Activated T-cell treated with anti-CD3 and anti-CD28 coated beads, Interleukin-2, amount 50 U/mL, for 48 hours (primary cell): ENCODE data around the gene GNB1L.
"Not testable (repeated sequence)": the region's sequence is repeated elsewhere in the genome, so short reads cannot be mapped to it uniquely, and the experiment has no call there.

Experiments used
- DNase-seq, 2 experiments: peaks; one replicate each; pipeline ENCODE4 v3.0.0-alpha.2; 2020

Gene GNB1L

GRCh38 chr22:19888131-19888746 is 33.6 kb upstream of the GNB1L start:
- no peak for DNase-seq

- DNase-seq: no peak
Measured at GRCh38 chr22:19887256-19887985, 32.7 kb upstream of the GNB1L start.

GRCh38 chr22:19886605-19887255 is 32.1 kb upstream of the GNB1L start:
- DNase-seq: no peak

GRCh38 chr22:19885841-19886592 is 31.3 kb upstream of the GNB1L start:
- DNase-seq: no peak

- DNase-seq: no peak
Measured at GRCh38 chr22:19884954-19885751, 30.5 kb upstream of the GNB1L start.

- DNase-seq: no peak
Measured at GRCh38 chr22:19884161-19884953, 29.7 kb upstream of the GNB1L start.

GRCh38 chr22:19883446-19883845 is 28.8 kb upstream of the GNB1L start:
- not testable (repeated sequence) for DNase-seq

- DNase-seq: no peak
Measured at GRCh38 chr22:19882446-19883381, 28.0 kb upstream of the GNB1L start.

- DNase-seq: no peak
Measured at GRCh38 chr22:19880786-19881569, 26.3 kb upstream of the GNB1L start.

- DNase-seq: peak in 1 of 2 experiments; percentile 11
Measured at GRCh38 chr22:19879992-19880785, 25.5 kb upstream of the GNB1L start.

GRCh38 chr22:19879643-19879991 is 24.9 kb upstream of the GNB1L start:
- DNase-seq: no peak

GRCh38 chr22:19879246-19879570 is 24.5 kb upstream of the GNB1L start:
- no peak for DNase-seq

GRCh38 chr22:19878461-19879245 is 24.0 kb upstream of the GNB1L start:
- peak in 1 of 2 experiments; percentile 12 for DNase-seq

GRCh38 chr22:19877626-19878339 is 23.1 kb upstream of the GNB1L start:
- DNase-seq: peak in 1 of 2 experiments; percentile 8

GRCh38 chr22:19876941-19877625 is 22.4 kb upstream of the GNB1L start:
- peak in 1 of 2 experiments; percentile 10 for DNase-seq

- peak in 1 of 2 experiments; percentile 14 for DNase-seq
Measured at GRCh38 chr22:19876314-19876940, 21.8 kb upstream of the GNB1L start.
